ENCODE data around the gene OSBP.

DNA sequence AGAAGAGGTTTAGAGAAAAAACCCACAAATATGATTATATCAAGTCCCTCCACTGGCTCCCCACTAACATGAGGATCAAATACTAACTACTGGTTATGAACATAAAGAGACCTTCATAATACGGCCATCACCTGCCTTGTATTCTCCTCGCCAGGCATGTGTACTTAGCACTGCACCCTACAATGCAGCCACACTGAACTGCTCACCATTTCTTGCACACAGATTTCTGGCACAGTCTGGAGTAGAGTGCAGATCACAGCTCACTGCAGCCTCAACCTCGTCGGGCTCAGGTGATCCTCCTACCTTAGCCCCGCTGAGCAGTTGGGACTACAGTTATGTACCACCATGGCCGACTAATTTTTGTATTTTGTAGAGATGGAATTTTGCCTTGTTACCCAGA, 13.1 kb downstream of the OSBP start:
- TF ChIP-seq, protein P1, sequence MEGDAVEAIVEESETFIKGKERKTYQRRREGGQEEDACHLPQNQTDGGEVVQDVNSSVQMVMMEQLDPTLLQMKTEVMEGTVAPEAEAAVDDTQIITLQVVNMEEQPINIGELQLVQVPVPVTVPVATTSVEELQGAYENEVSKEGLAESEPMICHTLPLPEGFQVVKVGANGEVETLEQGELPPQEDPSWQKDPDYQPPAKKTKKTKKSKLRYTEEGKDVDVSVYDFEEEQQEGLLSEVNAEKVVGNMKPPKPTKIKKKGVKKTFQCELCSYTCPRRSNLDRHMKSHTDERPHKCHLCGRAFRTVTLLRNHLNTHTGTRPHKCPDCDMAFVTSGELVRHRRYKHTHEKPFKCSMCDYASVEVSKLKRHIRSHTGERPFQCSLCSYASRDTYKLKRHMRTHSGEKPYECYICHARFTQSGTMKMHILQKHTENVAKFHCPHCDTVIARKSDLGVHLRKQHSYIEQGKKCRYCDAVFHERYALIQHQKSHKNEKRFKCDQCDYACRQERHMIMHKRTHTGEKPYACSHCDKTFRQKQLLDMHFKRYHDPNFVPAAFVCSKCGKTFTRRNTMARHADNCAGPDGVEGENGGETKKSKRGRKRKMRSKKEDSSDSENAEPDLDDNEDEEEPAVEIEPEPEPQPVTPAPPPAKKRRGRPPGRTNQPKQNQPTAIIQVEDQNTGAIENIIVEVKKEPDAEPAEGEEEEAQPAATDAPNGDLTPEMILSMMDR (IDR thresholded peaks at IDR 0.05): no peak
- TF ChIP-seq EP300 (IDR thresholded peaks at IDR 0.05): no peak
- no peak for TF ChIP-seq POLR2A (IDR thresholded peaks at IDR 0.05)

All from gastroesophageal sphincter (tissue), 3 donors.